22Rv1 (cell line): Measurements from ENCODE around the gene ADCY9.

Experiments
- H3K27ac ChIP-seq: fragments of 450-650 bp; 2 replicates; pipeline ENCODE4 v1.5.1; 2017
- CTCF ChIP-seq: fragments of 450-650 bp; IDR thresholded peaks from 2 replicates; pipeline ENCODE4 v1.5.1; 2017; ENCODE audit warnings: mild to moderate bottlenecking
- ZFX ChIP-seq: fragments of 450-650 bp; IDR thresholded peaks from 2 replicates; pipeline ENCODE4 v1.6.1; 2017; ENCODE audit warnings: antibody characterized with exemption, borderline replicate concordance

Gene ADCY9

GRCh38 chr16:4135537-4135936 is 19.3 kb upstream of the ADCY9 start:
- no peak overlapping the region for H3K27ac ChIP-seq
- no peak for TF ChIP-seq CTCF
- TF ChIP-seq ZFX: no peak

GRCh38 chr16:4133897-4134372 is 17.7 kb upstream of the ADCY9 start:
- no peak overlapping the region for H3K27ac ChIP-seq
- TF ChIP-seq ZFX (no peak), CTCF (no peak)

DNA sequence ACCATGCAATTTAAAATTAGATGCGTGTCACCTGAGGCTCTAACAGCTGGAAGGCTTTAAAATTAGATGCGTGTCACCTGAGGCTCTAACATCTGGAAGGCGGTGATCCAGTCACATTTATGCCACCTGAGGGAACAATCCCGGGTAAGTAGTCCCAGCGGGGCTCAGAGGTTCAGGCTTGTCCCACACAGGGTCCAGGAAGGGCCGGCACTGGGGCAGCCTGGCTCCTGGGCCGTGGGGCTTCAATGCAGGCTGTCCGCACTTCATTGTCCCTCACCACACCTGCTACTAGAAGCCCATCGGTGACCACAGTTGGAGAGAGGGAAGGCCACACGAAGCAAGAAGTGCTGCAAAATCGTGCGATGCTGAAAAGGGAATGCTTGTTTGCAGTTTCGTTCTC is 15.4 kb upstream of the ADCY9 start:
- H3K27ac ChIP-seq: no peak overlapping the region
- TF ChIP-seq ZFX: no peak
- TF ChIP-seq CTCF: no peak

DNA sequence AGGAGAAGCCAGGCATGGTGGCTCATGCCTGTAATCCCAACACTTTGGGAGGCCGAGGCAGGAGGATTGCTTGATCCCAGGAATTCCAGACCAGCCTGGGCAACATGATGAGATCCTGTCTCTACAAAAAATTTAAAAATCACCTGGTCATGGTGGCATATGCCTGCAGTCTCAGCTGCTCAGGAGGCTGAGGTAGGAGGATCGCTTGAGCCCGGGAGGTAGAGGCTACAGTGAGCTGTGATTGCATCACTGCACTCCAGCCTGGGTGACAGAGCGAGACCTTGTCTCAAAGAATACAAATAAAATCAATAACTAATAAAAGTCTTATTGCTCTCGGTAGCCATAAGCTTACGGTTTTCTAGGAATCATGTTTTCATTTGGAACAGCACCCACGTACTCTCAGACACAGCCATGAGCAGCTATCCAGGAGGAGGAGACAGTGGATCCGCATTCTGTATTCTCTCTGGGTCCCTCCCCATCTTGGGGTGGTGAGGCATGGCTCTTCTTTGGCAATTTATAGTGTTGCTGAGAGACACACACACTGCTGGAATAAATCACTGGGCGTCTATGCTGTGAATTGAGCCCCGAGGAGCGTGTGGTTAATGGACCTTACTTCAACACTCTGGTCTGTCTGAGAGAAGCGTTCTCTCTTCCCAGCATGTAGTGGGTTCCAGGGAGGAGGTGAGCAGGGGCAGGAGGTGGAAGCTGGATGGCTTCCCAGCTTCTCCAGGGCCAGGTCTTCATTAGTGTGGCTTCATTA is 8.5 kb upstream of the ADCY9 start:
- no peak overlapping the region for H3K27ac ChIP-seq
- TF ChIP-seq ZFX (no peak), CTCF (no peak)

- TF ChIP-seq ZFX: no peak
- TF ChIP-seq CTCF: no peak
- H3K27ac ChIP-seq: no peak overlapping the region
Observed at GRCh38 chr16:4123616-4124300, 7.5 kb upstream of the ADCY9 start.

GRCh38 chr16:4120176-4120575 is 3.9 kb upstream of the ADCY9 start:
- TF ChIP-seq CTCF (no peak), ZFX (no peak)
- H3K27ac ChIP-seq: no peak overlapping the region

DNA sequence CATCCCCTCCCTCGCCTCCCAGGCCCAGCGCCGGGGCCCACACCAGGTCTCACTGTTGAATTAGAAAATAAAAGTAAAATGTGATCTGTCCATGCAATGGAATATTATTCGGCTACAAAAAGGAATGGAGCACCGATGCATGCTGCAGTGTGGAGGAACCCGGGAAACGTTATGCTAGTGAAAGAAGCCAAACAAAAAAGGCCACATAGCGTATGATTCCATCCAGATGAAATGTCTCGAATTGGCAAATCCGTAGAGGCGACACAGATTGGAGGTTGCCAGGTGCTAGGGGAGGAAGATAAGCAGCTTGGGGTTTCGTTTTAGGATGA is 972 bp upstream of the ADCY9 start:
- H3K27ac ChIP-seq: no peak overlapping the region
- TF ChIP-seq CTCF: no peak
- no peak for TF ChIP-seq ZFX
